Ammon's horn (tissue), 1 donor: ENCODE measurements around the gene ANKS1A.

Experiments
- DNase-seq: peaks from one replicate; pipeline ENCODE4 v3.0.0-alpha.2; 2016; ENCODE audit warnings: low spot score

ANKS1A gene

DNA sequence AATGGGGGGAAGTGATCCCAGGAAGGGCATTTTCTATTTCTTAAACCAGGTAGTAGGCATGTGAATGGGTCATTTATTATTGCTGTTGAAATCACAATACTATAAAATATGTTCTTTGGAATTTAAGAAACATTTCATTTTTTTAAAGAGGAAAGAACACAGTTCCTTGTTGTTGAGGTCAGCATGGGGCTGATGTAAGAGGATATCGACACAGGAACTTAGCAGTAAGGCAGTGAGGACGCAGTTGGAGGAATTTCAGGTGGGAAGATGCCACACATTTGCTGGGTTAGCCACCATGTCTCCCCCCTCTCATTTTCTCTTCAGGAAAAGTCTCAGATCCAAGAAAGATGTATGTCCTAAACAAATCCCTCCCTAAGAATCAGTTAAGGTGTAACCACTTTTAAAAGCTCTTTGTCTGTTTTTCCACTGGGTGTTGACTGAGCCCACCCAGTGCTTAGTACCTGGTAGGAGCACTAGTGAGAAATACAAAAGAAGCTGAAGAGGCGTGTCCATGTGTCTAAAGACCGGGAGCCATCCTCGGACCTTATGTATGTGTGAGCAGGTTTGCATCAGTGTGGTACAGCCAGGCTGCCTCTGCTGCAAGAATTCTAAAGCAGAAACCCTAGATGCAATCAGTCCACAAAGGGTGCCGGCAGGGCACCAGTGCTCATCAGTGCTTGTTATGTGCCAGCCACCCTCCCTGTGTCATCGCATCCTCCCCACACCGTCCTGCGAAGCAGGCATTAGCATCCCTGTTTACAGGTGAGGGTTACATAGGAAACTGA is 153.2 kb downstream of the ANKS1A start:
- DNase-seq = no peak

- DNase-seq = no peak
Observed at GRCh38 chr6:35043381-35044130, 154.5 kb downstream of the ANKS1A start.

- peak; percentile 70 for DNase-seq
Observed at GRCh38 chr6:35044145-35044745, 155.2 kb downstream of the ANKS1A start.

GRCh38 chr6:35044761-35045421 is 155.8 kb downstream of the ANKS1A start:
- DNase-seq = no peak

DNA sequence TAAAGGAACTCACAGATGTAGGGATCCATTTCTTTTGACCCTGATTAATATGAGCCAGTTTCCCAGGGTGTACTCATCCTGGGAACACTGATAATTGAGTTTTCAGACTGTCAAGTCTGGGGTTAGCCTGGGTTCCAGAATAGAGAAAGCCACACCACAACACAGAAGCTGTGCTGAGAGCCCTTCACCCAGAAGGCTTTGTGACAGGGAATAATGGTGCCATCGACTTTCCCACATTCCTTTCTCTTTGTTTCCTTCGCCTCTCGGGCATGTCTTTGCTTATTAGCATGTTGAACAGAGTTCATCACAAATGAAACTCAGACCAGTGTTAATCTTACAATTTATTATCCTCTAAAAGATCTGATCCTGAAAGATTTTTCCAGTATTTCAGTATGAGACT is 157.0 kb downstream of the ANKS1A start:
- DNase-seq = no peak

DNA sequence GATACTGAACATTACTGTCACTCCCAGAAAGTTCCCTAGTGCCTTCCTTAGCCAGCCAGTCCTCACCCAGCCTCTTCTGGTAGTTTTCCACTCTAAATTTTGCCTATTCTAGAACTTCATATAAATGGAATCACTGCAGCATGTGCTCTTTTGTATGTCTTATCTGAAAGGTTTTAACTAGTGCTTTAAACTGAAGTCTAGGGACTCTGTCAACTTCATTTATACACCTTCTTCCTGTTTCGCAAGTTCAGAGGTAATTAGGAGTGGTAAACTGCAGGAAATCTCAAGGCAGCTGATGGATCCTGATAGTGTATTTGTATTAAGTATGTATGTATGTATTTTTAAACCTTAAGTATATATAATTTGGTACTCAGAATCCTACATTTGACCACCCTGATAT is 157.8 kb downstream of the ANKS1A start:
- DNase-seq = no peak

- no peak for DNase-seq
Observed at GRCh38 chr6:35047265-35048011, 158.4 kb downstream of the ANKS1A start.

DNA sequence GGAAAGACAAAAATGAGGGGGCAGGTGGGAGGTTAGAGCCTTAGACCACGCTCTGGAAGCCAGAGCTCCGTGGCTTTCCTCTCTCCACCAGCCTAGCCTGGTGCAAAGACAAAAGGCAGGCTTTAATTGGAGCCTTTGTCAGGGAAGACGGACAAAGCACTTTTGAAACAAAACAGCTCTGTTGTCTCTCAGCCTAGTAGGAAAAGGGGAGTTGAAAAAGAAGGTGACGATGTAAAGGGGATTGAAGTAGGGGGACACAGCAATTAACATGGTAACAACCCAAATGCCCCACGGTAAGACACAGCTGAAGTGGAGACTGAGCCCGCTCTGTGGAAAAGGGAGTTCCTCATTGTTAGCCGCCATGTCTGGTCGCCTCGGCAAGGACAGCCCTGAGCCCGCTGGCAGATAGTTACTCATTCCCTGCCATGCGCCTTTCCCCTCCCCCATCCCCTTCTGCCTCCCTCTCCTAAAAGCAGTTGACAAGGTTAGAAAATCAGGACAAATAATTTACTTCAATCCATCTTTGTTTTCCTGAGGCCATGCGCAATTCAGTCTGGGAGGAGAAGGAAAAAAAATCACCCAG is 159.1 kb downstream of the ANKS1A start:
- DNase-seq = peak; percentile 84

DNA sequence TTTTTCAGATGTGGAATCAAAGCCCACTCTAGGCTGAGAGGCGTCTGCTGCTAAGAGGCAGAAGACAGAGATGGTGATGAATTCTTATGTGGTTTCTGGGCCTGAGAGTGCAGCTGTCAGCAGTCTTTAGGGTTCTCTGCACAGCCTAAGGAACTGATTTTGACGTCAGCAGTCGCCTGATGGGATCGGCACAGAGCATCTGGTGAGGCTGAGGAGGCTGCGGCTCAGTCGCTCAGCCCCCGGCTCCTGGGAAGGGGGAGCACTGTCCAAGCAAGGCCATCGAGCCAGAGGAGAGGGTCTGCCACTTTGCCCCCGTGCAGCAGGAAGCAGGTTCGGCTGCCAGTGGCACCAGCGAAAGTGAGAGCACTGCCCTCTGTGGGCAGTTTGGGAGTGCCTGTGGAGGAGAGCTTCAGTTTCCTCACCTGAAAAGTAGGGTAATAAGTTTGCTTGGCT is 159.6 kb downstream of the ANKS1A start:
- DNase-seq = peak; percentile 85

DNA sequence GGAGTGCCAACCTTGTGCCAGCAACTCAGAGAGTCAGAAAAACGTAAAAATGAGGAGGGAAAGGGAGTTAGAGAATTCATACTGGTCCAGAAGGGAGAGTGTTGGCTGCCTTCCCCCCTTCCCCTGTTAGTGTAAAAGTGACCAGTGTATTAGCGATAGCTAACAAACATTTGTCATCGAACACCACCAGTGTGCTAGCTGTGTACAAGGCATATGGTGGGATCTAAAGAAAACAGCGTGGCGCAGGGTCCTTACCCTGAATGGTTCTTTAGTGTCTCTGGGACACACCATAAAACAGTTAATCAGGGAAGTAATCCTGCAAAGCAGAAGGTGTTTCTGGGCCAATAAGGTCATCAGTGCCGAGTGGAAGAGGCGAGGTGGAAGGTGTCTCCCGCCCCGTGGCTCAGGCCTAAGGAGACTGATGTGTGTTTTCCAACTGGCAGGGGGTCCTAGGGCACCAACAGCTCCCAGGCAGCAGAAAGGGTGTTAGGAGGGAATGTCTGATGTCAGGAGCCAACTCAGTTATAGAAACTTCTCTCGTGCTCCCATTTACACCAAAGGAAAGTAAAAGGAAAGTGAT is 160.2 kb downstream of the ANKS1A start:
- DNase-seq = no peak

GRCh38 chr6:35049900-35050756 is 161.1 kb downstream of the ANKS1A start:
- DNase-seq = peak; percentile 89

- no peak for DNase-seq
Observed at GRCh38 chr6:35050757-35051330, 161.8 kb downstream of the ANKS1A start.

DNA sequence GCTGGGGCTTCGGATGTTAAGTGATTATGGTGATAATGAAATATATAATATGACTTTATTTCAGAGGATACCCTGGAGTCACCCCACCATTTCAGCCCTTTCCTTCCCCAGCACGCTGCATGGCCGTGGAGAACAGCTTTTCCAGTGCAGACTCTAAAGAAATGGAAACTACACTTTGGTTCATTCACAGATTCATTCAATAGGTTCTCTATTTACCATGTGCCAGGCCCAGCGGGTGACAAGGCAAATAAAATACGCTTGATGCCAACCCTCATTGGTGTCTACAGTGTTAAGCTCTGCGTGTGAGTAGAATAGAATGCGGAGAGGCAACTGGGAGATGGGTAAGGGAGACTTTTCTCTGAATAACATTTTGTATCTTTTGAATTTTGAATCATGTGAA is 162.3 kb downstream of the ANKS1A start:
- DNase-seq = peak; percentile 62

GRCh38 chr6:35051997-35052583 is 163.0 kb downstream of the ANKS1A start:
- no peak for DNase-seq

DNA sequence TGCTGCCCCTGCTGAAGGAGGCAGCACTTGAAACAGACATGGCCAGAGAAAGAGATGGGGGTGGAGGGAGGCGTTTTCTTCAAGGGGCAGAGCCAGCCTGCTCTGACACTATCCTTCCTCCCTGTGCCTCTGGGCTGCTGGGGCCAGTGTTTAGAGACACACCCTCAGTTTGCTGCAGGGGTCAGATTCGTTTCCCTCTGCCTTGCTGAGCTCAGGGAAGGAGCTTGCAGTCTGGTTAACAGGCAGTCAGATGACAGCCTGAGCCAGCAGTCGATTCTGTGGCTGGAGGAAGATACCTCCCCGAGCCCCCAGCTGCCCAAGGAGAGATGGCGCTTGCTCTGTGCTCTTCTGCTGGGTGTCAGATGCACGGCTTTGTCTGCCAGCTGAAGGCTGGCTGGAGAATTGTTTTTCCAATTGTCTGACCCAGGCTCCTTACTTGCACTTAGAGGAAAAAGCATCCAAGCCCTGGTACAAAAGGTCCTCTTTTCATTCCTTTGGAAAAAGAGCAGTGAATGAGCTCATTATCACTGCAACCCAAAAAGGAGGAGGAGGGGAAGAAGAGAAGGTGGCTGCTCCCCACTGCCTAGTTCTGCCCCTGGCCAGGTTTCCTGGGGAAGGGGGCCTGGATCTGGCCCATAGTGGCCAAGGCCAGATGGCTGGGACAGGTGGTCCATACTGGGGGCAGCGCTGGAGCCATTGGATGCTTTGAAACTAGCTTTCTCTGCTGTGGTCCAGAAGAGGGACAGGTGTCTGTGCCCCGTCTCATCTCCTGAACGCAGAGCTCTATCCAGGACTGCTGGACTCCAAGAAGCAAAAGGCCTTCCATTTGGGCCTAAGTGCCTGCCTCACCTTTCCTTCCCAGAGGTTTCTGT is 163.9 kb downstream of the ANKS1A start:
- DNase-seq = peak; percentile 86

DNA sequence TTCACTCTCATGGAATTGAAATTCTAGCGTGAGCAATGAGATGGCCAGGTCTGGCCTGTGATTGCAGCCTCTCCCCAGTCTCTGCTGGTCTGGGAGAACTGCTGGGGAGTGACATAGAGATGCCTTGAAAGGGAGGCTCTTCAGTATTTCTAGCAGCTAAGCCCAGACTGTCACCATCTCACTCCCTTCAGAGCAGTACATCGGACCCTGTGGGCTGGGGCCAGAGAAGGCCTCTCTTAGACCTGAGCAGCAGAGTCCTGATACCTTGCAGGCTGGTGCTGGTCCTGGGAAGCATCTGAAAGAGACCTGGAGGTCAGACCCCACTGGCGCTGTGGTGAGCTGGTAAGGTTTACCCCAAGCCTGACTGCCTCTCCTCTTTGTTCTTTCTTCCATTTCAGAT is 164.6 kb downstream of the ANKS1A start:
- DNase-seq = no peak

DNA sequence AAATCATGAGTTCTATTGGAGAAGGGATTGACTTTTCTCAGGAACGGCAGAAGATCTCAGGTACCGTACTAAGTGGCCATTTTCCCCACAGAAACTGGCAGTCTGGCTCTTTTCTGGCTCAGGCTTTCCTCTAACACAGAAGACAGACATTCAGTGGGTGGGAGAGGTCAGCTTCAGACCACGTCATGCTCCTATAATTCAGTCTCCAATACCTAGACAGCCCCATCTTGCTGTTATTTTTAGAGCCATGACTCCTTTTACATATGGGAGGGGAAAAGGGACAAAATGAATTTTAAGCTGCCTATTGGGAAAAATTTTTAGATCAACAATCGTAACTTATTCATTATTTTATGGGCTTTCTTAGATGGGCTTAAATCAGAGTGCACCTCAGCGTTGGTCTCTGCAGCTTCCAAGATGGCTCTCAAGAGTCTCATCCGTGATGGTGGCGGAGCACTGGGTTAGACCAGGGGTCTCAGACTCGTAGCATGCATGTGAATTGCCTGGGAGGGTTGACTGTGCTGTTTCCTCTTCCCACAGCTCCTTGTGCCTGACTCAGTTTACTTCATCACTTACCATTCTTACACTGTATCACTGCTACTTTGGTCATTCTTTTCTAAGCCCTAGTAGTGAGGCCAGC is 165.2 kb downstream of the ANKS1A start:
- no peak for DNase-seq

- no peak for DNase-seq
Observed at GRCh38 chr6:35054743-35055130, 165.7 kb downstream of the ANKS1A start.
